HG03342 (cell line): ENCODE data around the gene HTATIP2.
"Not testable (repeated sequence)": the region's sequence is repeated elsewhere in the genome, so short reads cannot be mapped to it uniquely, and the experiment has no call there.

Experiments
- ATAC-seq: cut with Tn5 transposase; IDR thresholded peaks from one replicate; pipeline ENCODE4 v1.9.1; 2021; ENCODE audit warnings: mild to moderate bottlenecking, moderate library complexity; ENCODE audit not compliant: unreplicated experiment

Gene HTATIP2

DNA sequence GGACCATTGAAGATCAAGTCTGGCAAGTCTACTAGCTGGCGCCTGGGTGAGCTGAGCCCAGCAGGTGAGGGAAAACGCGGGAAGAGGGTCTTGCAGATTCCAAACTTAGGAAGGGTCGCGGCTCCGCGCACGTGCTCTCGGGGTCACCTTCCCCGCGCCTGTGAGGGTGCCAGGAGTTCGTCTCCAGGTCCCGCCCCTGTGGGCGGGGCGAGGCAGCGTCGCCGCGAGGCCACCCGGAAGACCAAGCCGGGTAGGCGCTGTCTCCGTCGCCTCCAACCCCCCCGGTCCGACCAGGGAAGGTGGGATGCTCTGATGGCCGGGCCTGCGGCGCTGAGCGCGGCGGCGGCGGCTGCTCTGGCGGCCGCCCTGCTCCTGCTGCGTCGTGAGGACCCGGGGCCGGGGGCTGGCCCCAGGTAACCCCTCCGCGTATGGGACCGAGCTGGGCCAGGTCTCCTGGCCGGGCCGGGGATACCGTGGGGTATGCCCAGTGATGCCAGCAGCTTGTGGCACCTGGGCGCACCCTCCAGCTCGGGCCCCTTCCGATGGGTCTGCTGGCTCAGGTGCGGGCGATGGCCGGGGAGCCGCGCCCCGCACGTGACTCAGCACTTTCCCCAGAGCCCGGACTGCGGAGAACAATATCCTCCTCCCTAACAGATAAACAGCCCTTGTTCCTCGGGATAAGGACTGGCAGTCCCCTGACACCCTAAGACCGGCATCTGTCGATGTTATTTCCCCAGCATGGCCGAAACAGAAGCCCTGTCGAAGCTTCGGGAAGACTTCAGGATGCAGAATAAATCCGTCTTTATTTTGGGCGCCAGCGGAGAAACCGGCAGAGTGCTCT is at the start of gene HTATIP2:
Gene HTATIP2 (plus strand): TSS at position 215 of the 841 bp plus-strand sequence. CDS start 524 bp downstream, at position 739.
- peak; percentile 91 for ATAC-seq

DNA sequence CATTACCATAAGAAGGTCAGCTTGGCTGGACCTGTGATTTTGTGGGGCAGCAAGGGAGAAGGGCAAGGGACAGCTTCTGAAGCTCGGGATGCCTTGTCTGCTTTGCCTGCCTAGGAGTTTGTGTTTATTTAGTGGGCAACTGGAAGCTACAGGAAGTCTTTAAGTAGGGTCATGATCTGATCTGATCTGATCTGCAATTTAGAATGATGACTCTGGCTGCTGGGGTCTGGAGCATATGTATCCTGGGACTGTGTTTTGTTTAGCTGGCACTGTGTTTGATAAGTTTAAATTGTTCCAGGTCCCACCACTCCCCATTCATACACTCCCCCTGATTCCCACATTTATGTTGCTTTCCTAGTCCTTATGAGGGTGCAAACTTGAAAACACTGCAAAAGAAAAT is 47.7 kb upstream of the HTATIP2 start:
- no peak for ATAC-seq

- ATAC-seq = no peak
Observed at GRCh38 chr11:20321177-20321576, 42.3 kb upstream of the HTATIP2 start.

DNA sequence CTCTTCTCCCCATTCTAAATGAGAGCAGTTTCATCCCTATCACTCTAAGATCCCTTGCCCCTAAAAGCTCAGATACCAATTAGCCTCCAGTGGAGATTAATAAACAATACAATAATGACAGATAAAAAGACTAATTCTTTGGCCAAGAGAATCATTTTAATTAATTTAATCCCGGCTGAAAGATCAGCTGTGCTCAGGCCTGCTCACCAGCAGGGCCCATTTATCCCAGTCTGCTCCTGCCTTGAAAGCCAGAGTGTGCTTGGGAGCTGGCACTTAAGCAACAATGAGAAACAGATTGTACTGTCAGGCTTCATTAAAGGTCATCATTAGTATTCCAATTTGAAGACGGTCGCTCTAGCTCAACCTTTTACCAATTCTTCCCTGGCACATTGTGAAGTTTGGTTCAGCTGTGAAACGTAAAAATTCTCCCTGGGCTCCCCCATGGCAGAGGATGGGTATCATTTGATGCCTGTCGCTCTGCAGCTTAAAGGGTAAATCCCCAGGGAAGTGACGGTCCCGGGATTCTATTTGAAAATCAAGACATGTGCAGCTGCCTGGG is 36.1 kb upstream of the HTATIP2 start:
- no peak for ATAC-seq

DNA sequence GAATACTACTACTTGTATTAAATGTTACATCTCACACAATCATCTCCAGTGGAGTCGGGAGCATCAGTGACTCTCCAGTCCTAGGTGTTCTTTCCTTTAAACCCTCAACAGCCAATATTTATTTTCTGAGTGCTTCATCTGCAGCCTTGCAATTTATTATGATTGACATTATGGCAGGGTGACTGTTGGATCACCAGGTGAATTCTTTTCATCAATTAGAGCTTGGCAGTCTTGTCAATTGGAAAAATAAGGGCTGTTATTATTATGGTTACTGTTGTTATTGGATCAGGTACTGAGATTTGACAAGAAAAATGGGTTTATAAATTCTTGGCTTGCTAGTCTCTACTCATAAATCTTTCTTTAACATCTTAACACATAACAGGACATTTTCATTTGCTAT is 27.5 kb upstream of the HTATIP2 start:
- ATAC-seq = no peak

GRCh38 chr11:20337526-20338154 is 25.9 kb upstream of the HTATIP2 start:
- ATAC-seq = no peak

DNA sequence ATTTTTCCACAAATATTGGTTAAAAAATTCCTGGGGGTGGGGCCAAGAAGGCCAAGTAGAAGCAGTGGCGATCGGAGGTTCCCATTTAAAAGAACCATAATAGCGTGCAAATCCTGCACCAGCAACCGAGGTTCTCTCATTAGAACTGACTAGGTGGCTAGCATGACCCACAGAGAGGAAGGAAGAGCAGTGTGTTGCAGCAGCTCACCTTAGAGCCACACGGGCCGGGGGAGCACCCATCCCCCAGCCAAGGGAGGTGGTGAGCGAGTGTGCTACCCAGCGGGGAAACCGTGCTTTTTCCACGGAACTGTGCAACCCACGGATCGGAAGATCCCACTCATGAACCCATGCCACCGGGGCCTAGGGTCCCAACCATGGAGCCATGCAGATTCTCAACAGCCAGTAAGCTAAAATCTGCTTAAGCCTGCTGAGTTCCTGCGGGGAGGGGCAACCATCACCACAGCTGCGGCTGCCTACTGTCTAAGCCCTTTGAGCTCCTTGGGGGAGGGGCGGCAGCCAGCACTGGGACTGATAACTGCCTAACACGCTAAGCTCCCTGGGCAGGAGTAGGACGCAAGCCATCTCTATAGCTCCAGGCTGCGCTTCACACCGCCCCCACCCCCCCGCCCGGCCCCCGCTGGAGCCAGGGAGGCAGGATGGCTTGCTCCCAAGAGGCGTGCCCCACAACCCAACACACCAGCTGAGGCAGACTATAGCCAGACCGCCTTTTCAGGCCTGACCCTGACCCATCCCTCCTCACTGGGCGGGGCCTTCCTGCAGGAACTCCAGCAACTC is 21.0 kb upstream of the HTATIP2 start:
- ATAC-seq = no peak

GRCh38 chr11:20351136-20351535 is 12.4 kb upstream of the HTATIP2 start:
- no peak for ATAC-seq

GRCh38 chr11:20351751-20352262 is 11.7 kb upstream of the HTATIP2 start:
- no peak for ATAC-seq

DNA sequence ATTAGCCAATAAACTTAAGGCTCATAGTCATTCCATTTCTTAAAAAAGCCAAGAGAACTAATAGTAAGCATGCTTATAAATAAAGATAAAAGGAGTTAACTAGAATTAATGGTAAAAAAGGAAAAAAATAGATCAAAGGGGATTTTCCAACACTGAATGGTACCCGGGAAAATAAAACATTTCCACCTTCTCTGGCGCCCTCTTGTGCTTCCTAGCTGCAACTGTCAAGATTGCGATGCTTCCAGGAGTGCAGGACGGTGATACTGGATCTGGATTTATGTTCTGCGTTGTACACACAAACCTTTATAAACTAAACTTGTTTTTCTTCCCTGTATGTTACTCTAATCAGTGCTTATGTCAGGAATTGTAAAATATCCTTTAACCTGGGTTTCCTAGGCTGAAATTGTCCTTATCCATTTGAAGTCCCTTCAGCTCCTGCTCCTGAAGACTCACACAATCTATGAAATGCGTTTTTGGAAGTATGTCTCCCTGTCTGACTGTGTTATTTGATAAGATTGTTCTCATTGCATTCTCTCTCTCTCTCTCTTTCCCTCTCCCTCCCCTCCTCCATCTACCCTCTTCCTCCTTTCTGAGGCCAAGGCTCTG is 9.6 kb upstream of the HTATIP2 start:
- ATAC-seq = peak; percentile 40

DNA sequence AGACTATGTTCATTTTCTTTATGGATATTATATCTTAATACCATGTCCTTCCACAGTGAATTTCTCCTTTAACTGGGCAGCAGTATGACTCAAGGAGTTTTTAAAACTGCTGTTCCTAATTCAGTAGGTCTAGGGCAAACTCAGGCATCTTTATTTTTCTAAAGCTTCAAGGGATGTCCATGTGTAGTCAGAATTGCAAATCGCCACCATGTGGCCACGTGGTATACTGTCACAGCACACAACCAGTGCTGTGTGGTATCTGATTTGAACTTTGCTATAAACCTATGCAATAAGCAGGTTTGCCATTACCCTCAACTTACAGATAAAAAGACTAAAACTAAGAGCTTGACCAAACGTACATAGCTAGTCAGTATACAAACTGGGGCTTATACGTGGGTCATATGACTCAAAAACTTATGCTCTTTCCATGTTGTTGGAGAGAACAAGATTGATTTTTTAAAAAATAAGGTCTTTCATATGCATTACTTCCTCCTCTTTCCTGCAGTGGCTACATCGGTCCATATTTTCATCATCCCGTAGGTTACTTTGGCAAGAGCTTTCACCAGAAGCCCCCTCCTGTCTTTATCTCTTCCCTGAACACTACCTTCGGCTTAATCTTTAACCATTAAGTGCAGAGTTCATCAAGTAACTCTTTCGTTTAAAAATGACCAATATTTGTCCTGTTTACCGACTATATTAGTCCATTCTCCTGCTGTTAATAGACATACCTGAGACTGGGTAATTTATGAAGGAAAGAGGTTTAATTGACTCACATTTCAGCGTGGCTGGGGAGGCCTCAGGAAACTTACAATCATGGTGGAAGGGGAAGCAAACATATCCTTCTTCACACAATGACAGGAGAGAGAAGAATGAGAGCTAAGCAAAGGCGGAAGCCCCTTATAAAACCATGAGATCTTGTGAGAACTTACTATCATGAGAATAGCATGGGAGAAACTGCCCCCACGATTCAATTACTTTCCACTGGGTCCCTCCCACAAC is 8.0 kb upstream of the HTATIP2 start:
- peak; percentile 82 for ATAC-seq

GRCh38 chr11:20357150-20357549 is 6.4 kb upstream of the HTATIP2 start:
- ATAC-seq = no peak

DNA sequence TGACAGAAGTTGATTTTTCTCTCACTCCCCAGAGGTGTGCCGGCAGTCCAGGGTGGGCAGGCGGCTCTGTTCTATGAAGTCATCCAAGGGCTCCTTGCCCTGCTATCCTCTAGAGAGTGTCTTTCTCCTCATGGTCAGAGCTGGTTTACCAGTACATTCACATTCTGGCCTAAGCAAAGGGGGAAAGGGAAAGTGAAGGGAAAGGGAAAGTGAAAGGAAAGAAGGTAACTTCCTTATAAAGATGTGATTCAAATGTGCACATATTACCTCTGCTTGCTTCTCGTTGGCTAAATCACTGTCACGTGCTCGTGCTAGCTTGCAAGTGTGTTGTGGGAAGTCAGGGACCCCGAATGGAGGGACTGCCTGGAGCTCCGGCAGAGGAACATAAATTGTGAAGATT is 2.9 kb upstream of the HTATIP2 start:
- peak; percentile 39 for ATAC-seq

DNA sequence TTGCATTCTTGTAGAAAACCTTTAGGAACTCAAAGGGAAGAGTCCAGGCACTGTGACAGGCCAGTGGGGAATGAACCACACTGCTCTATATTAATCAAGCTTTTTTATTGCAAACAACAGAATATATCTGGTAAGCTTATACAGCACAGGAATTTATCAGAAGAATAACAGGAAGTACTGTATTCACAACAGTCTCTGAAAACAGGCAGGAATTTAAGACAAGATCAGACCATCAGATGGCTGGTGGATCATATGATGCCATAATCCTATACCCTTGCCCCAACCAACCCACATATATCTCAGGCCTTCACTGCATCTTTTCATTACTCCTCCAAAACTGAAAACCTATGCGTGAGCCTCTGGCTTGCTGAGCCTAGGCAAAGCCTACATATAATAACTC is 1.0 kb upstream of the HTATIP2 start:
- ATAC-seq = no peak

- no peak for ATAC-seq
Observed at GRCh38 chr11:20363149-20363499, 390 bp upstream of the HTATIP2 start.

DNA sequence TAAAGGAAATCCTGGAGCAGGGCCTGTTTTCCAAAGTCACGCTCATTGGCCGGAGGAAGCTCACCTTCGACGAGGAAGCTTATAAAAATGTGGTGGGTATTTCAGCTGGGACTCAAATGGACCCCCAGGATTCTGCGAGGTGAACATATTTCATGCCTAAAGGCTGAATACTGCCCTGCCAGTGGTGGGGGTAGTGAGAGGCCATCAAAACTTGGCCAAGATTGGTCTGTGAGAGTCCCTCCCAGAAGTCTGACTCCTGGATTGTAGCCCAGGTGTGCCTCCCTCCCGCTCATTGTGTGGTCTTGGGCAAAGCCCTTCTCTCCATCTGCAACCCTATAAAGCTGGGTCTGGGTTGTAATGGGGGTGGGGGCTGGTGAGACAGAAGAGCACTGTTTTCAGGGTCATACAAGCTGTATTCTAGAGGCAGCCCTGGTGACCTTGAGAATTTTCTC is 853 bp downstream of the HTATIP2 start:
- ATAC-seq = peak; percentile 29

GRCh38 chr11:20365465-20365864 is 2.0 kb downstream of the HTATIP2 start:
- not testable (repeated sequence) for ATAC-seq

DNA sequence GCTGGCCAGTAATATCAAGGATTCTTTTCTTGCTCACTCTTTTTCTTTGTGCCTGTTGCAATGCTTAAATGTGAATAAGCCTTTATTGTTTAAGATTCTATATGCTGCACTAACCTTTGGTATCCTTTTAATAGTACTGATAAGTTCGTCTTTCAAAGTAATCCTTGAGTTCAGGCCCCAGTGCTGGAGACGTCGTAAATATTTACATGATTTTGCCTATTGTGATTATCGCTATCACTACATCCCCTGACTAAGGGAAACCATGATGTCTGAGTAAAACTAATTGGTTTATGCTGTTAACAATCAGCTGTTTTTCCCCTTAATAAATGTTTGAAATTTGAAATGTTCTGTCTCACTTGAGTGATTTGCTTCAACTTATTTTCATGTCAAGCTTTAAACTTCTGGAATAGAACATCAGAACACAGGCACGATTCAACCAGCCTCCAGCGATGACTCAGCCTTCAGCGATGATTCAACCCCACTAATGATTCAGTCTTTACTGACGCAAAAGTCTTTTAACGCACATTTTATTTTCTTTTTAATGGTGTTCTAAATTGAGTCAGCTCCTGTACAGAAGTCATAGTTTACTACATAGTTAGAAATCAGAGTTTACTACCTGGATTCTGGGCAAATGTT is 3.9 kb downstream of the HTATIP2 start:
- ATAC-seq = no peak

- no peak for ATAC-seq
Observed at GRCh38 chr11:20368438-20368837, 4.9 kb downstream of the HTATIP2 start.
